Measurements from ENCODE around the gene HIGD2A.

Gene HIGD2A

GRCh38 chr5:176397736-176398420 lies 9.3 kb downstream of the HIGD2A start:
- Histone ChIP-seq H3K4me1 (no peaks in the 10 kb centered on the region), H3K27me3 (no peaks in the 10 kb centered on the region), H3K9me3 (no peaks in the 10 kb centered on the region), H3K36me3 (peaks cover 8 to 70% (median 50%) of the 10 kb centered on the region in 3 donors), H3K27ac (no peak overlapping the region), H3K4me3 (no peak overlapping the region)
- no peak for TF ChIP-seq CTCF (IDR thresholded peaks at IDR 0.05)
- intact Hi-C loops (cut with DNase I; ENCODE audit: low total_unique reads), result no loop called here
- peak in 1 of 2 donors; percentile 4 for DNase-seq

GRCh38 chr5:176400382-176401156 lies 12.0 kb downstream of the HIGD2A start:
- intact Hi-C loops (cut with DNase I; ENCODE audit: low total_unique reads), result no loop called here
- no peak for TF ChIP-seq CTCF (IDR thresholded peaks at IDR 0.05)
- Histone ChIP-seq H3K9me3 (no peaks in the 10 kb centered on the region), H3K4me3 (no peak overlapping the region), H3K27me3 (no peaks in the 10 kb centered on the region), H3K36me3 (peaks cover 6 to 60% (median 41%) of the 10 kb centered on the region in 3 donors), H3K27ac (no peak overlapping the region), H3K4me1 (no peaks in the 10 kb centered on the region)
- peak in 1 of 2 donors; percentile 59 for DNase-seq

DNA sequence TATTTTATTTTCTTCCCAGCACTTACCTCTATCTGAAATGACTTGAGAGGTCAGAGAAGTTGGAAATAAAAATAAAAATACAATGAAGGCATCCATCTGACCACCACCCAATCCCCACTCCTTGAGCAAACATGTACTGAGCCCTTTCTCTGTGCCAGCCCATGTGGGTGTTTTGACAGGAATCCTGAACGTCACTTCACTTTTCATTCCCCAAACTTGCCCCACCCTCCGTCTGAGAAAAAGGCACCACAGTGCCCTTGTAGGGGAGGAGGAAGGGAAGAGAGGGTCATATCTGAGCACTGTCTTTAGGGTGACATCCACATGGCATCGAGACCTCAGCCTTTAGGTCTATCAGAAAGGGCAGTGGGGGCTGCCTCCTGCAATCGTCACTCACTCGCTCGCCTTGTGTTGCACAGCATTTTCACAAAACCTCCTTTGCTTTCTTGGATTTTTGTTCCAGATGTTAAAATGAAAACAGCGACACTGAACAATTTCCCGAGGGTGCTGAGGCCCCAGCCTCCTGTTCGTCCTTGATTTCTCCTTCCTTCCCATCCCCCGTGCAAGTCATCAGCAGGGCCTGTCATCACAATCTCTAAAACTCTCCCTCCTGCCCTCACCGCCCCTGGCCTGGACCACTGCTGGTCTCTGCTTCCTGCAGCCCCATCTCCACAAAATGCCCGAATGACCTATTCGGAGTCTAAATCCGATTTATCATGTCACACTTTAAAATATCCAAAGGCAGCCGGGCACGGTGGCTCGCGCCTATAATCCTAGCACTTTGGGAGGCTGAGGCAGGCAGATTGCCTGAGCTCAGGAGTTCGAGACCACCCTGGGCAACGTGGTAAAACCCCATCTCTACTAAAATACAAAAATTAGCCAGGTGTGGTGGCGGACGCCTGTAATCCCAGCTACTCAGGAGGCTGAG lies 13.0 kb downstream of the HIGD2A start:
- no peaks in the 10 kb centered on the region for H3K4me1 ChIP-seq
- H3K9me3 ChIP-seq, result no peaks in the 10 kb centered on the region
- H3K27ac ChIP-seq, result no peak overlapping the region
- H3K36me3 ChIP-seq, result peaks cover 10 to 60% (median 42%) of the 10 kb centered on the region in 3 donors
- no peak overlapping the region for H3K4me3 ChIP-seq
- H3K27me3 ChIP-seq, result no peaks in the 10 kb centered on the region
- intact Hi-C loops (cut with DNase I; ENCODE audit: low total_unique reads), result no loop called here
- no peak for TF ChIP-seq CTCF (IDR thresholded peaks at IDR 0.05)
- DNase-seq, result peak; percentile 12 to 33

GRCh38 chr5:176405656-176406435 lies 17.3 kb downstream of the HIGD2A start:
- no peak overlapping the region for H3K4me3 ChIP-seq
- no peaks in the 10 kb centered on the region for H3K9me3 ChIP-seq
- no peak overlapping the region for H3K27ac ChIP-seq
- peak in 1 of 2 donors; percentile 52 for DNase-seq
- TF ChIP-seq CTCF (IDR thresholded peaks at IDR 0.05), result no peak
- H3K4me1 ChIP-seq, result peaks cover 0 to 7% (median 0%) of the 10 kb centered on the region in 4 donors
- peaks cover 23 to 74% (median 54%) of the 10 kb centered on the region in 3 donors for H3K36me3 ChIP-seq
- intact Hi-C loops (cut with DNase I; ENCODE audit: low total_unique reads), result no loop called here
- H3K27me3 ChIP-seq, result no peaks in the 10 kb centered on the region
